Hepatocyte (in vitro differentiated cells): Measurements from ENCODE around the gene HNRNPK. TPM values are rescaled to one million over a fixed set of nuclear protein-coding genes. Genes with fewer than 3 reads are reported as not detected.

Experiments
- DNase-seq: peaks from one replicate; pipeline ENCODE4 v3.0.0-alpha.2; 2016; ENCODE audit warnings: low spot score
- H2AFZ ChIP-seq: fragments of 200-600 bp; sonication (generic); 2 replicates; pipeline ENCODE4 v1.6.0; 2016; ENCODE audit warnings: antibody characterized with exemption, mild to moderate bottlenecking
- H3K27ac ChIP-seq: fragments of 200-600 bp; sonication (generic); 2 replicates; pipeline ENCODE4 v1.5.1; 2016; ENCODE audit warnings: mild to moderate bottlenecking
- H3K27me3 ChIP-seq: fragments of 200-600 bp; sonication (generic); 2 replicates; pipeline ENCODE4 v1.6.1; 2016
- H3K36me3 ChIP-seq: fragments of 200-600 bp; sonication (generic); replicated peaks from 2 replicates; pipeline ENCODE4 v1.5.1; 2016; ENCODE audit warnings: low read depth; ENCODE audit not compliant: insufficient read depth
- H3K4me1 ChIP-seq: fragments of 200-600 bp; sonication (generic); 2 replicates; pipeline ENCODE4 v1.5.1; 2016; ENCODE audit warnings: mild to moderate bottlenecking, moderate library complexity; ENCODE audit not compliant: insufficient read depth
- H3K4me2 ChIP-seq: fragments of 200-600 bp; sonication (generic); 2 replicates; pipeline ENCODE4 v1.6.0; 2016
- H3K4me3 ChIP-seq: fragments of 200-600 bp; sonication (generic); 2 replicates; pipeline ENCODE4 v1.5.1; 2016; ENCODE audit warnings: mild to moderate bottlenecking
- H3K79me2 ChIP-seq: fragments of 200-600 bp; sonication (generic); 2 replicates; pipeline ENCODE4 v1.6.0; 2017; ENCODE audit warnings: mild to moderate bottlenecking
- H3K9me2 ChIP-seq: fragments of 200-600 bp; sonication (generic); replicated peaks from 2 replicates; pipeline ENCODE4 v1.6.0; 2017; ENCODE audit warnings: mild to moderate bottlenecking; ENCODE audit not compliant: insufficient read depth
- H3K9me3 ChIP-seq: fragments of 200-600 bp; sonication (generic); 2 replicates; pipeline ENCODE4 v1.5.1; 2016; ENCODE audit warnings: low read depth, mild to moderate bottlenecking
- H4K20me1 ChIP-seq: fragments of 200-600 bp; sonication (generic); 2 replicates; pipeline ENCODE4 v1.6.0; 2016; ENCODE audit warnings: mild to moderate bottlenecking; ENCODE audit not compliant: insufficient read depth, poor library complexity, severe bottlenecking
- EZH2 ChIP-seq: fragments of 200-600 bp; sonication (generic); IDR thresholded peaks from 2 replicates; pipeline ENCODE4 v1.6.1; 2016; ENCODE audit warnings: antibody characterized with exemption, mild to moderate bottlenecking, borderline replicate concordance
- EZH2phosphoT487 ChIP-seq: fragments of 200-600 bp; sonication (generic); IDR thresholded peaks from one replicate; pipeline ENCODE4 v1.6.1; 2018; ENCODE audit warnings: antibody characterized with exemption, mild to moderate bottlenecking, low read depth, moderate library complexity; ENCODE audit not compliant: unreplicated experiment, severe bottlenecking
- WGBS: methylation state at CpG from one replicate; pipeline ENCODE4 v1.1.6; 2016; ENCODE audit warnings: low lambda C conversion rate; ENCODE audit errors: missing lambda C conversion rate; 5-methylcytosine and 5-hydroxymethylcytosine counted together
- polyA plus RNA-seq: library from polyadenylated mRNA; unstranded; fragments of >200 nt; fragmentation: Nextera tagmentation; extraction: Ambion mirVana; gene quantifications from 2 replicates; pipeline ENCODE4 v1.2.1, GENCODE V29; 2016
- total RNA-seq: library from RNA; depleted of rRNA; stranded (reverse); fragments of >200 nt; gene quantifications from 2 replicates; pipeline ENCODE4 v1.2.3, GENCODE V29; 2014
- TF ChIP-seq, protein P1 (sequence below): fragments of 200-600 bp; sonication (generic); IDR thresholded peaks from 2 replicates; pipeline ENCODE4 v1.5.1; 2016; ENCODE audit warnings: antibody characterized with exemption, mild to moderate bottlenecking; ENCODE audit not compliant: poor library complexity

HNRNPK gene
- total and polyA plus RNA-seq, 2 experiments from 2014 or later: 458 to 579 TPM

DNA sequence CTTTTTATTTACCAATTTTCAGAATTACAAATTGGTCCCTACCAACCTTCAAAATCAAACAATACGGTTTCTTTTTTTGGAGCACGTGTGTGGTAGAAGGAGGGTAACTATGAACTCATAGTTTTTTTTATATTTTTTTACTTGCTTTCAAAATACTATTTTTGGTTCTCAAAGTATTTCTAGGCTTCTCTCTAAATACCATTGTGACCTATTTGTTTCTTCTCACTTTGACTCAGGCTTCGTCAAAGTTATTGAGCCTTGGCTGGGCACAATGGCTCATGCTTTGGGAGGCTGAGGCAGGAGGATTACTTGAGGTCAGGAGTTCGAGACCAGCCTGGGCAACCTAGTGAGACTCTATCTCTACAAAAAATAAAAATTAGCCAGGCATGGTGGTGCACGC lies 47.2 kb downstream of the HNRNPK start:
- TF ChIP-seq, protein P1, sequence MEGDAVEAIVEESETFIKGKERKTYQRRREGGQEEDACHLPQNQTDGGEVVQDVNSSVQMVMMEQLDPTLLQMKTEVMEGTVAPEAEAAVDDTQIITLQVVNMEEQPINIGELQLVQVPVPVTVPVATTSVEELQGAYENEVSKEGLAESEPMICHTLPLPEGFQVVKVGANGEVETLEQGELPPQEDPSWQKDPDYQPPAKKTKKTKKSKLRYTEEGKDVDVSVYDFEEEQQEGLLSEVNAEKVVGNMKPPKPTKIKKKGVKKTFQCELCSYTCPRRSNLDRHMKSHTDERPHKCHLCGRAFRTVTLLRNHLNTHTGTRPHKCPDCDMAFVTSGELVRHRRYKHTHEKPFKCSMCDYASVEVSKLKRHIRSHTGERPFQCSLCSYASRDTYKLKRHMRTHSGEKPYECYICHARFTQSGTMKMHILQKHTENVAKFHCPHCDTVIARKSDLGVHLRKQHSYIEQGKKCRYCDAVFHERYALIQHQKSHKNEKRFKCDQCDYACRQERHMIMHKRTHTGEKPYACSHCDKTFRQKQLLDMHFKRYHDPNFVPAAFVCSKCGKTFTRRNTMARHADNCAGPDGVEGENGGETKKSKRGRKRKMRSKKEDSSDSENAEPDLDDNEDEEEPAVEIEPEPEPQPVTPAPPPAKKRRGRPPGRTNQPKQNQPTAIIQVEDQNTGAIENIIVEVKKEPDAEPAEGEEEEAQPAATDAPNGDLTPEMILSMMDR: no peak
- TF ChIP-seq EZH2phosphoT487 (no peak), EZH2 (no peak)
- no peak overlapping the region for H3K27ac ChIP-seq

DNA sequence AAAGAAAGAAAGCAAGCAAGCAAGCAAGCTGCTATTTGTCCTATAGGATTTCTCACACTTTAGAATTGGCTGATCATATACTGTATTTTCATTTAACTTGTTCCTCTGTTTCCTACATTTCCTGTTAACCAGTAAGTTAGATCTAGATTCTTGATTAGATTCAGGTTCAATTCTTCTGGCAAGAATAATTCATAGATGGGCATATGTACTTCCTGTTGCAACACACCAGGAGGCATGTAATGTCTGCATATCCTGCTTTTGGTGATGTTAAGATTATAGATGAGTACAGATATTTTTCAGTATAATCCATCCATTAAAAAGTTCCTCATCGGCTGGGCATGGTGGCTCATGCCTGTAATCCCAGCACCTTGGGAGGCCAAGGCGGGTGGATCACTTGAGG lies 48.0 kb downstream of the HNRNPK start:
- no peaks in the 10 kb centered on the region for H3K79me2 ChIP-seq
- no peak overlapping the region for H3K4me2 ChIP-seq
- 65% methylated on average over 2 of the region's 2 CpGs for WGBS
- no peak for DNase-seq
- no peaks in the 10 kb centered on the region for H3K4me1 ChIP-seq
- TF ChIP-seq EZH2phosphoT487 (no peak), EZH2 (no peak)
- no peaks in the 10 kb centered on the region for H3K9me3 ChIP-seq
- H3K4me3 ChIP-seq: no peak overlapping the region
- no peak overlapping the region for H2AFZ ChIP-seq
- H3K9me2 ChIP-seq: no peaks in the 10 kb centered on the region
- no peaks in the 10 kb centered on the region for H4K20me1 ChIP-seq
- H3K27me3 ChIP-seq: no peaks in the 10 kb centered on the region
- H3K27ac ChIP-seq: no peak overlapping the region
- H3K36me3 ChIP-seq: no peaks in the 10 kb centered on the region

More for the DNA sequence above, 47.2 kb downstream of the HNRNPK start:
- H3K4me2 ChIP-seq: no peak overlapping the region
- no peaks in the 10 kb centered on the region for H3K79me2 ChIP-seq
- H3K27me3 ChIP-seq: no peaks in the 10 kb centered on the region
- H3K4me3 ChIP-seq: no peak overlapping the region
- H3K4me1 ChIP-seq: no peaks in the 10 kb centered on the region
- no peak for DNase-seq
- H3K9me3 ChIP-seq: no peaks in the 10 kb centered on the region
- H3K36me3 ChIP-seq: no peaks in the 10 kb centered on the region
- H4K20me1 ChIP-seq: no peaks in the 10 kb centered on the region
- no peaks in the 10 kb centered on the region for H3K9me2 ChIP-seq
- 95% methylated on average over 5 of the region's 5 CpGs for WGBS
- H2AFZ ChIP-seq: no peak overlapping the region

DNA sequence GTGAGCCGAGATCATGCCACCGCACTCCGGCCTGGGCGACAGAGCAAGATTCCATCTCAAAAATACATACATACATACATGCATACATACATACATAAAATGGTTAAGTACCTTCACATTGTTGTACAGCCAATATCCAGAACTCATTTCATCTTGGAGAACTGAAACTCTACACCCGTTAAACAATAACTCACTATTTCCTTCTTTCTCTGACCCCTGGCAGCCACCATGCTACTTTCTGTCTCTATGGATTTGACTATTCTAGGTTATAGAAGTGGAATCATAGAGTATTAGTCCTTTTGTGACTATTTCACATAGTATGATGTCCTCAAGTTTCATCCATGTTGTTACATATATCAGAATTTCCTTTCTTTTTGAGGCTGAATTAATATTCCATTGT lies 49.1 kb downstream of the HNRNPK start:
- 92% methylated on average over 5 of the region's 5 CpGs for WGBS
- no peaks in the 10 kb centered on the region for H3K79me2 ChIP-seq
- no peaks in the 10 kb centered on the region for H3K27me3 ChIP-seq

DNA sequence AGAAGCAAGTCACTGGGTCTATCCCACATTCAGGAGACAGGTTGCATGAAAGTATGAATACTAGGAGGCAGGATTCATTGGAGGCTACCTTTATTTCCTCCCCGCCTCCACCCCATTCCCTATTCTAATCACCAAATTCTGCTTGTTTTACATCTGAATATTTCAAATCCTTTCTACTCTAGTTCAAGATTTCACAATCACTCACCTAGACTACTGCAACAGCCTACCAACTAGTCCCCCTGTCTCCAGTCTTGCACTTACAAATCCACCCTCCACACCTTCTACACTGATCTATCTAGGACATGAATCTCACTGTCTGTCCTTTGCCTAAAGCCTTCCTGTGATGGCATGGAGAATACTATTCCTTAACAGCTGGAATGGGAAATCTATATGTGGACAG lies 52.4 kb downstream of the HNRNPK start:
- no peak overlapping the region for H3K4me3 ChIP-seq
- H3K4me2 ChIP-seq: no peak overlapping the region
- no peaks in the 10 kb centered on the region for H4K20me1 ChIP-seq
- H2AFZ ChIP-seq: no peak overlapping the region
- no peaks in the 10 kb centered on the region for H3K36me3 ChIP-seq
- TF ChIP-seq, protein P1: no peak
- no peak for TF ChIP-seq EZH2phosphoT487
- TF ChIP-seq EZH2: no peak
- no peaks in the 10 kb centered on the region for H3K27me3 ChIP-seq
- no peak for DNase-seq
- H3K9me2 ChIP-seq: no peaks in the 10 kb centered on the region
- H3K4me1 ChIP-seq: no peaks in the 10 kb centered on the region
- no peaks in the 10 kb centered on the region for H3K79me2 ChIP-seq
- H3K27ac ChIP-seq: no peak overlapping the region
- 100% methylated on average over 1 of the region's 1 CpG for WGBS
- no peaks in the 10 kb centered on the region for H3K9me3 ChIP-seq

More for the DNA sequence above, 49.1 kb downstream of the HNRNPK start:
- Histone ChIP-seq H3K4me3 (no peak overlapping the region), H3K4me2 (no peak overlapping the region), H3K27ac (no peak overlapping the region), H3K9me3 (no peaks in the 10 kb centered on the region), H3K36me3 (no peaks in the 10 kb centered on the region), H2AFZ (no peak overlapping the region), H4K20me1 (no peaks in the 10 kb centered on the region), H3K9me2 (no peaks in the 10 kb centered on the region), H3K4me1 (no peaks in the 10 kb centered on the region)
- DNase-seq: no peak
- TF ChIP-seq EZH2phosphoT487 (no peak), EZH2 (no peak)
- TF ChIP-seq, protein P1: no peak
